ENCODE results near the gene PUS1. TPM values are rescaled to one million over a fixed set of nuclear protein-coding genes. Genes with fewer than 3 reads are reported as not detected.

The PUS1 gene
- total and polyA plus RNA-seq, 9 of the 15 experiments (the other 6 are each of a cell fraction or from before 2014, with no cell fraction given) = 1.9 to 90.8 (median 30.0) TPM

DNA sequence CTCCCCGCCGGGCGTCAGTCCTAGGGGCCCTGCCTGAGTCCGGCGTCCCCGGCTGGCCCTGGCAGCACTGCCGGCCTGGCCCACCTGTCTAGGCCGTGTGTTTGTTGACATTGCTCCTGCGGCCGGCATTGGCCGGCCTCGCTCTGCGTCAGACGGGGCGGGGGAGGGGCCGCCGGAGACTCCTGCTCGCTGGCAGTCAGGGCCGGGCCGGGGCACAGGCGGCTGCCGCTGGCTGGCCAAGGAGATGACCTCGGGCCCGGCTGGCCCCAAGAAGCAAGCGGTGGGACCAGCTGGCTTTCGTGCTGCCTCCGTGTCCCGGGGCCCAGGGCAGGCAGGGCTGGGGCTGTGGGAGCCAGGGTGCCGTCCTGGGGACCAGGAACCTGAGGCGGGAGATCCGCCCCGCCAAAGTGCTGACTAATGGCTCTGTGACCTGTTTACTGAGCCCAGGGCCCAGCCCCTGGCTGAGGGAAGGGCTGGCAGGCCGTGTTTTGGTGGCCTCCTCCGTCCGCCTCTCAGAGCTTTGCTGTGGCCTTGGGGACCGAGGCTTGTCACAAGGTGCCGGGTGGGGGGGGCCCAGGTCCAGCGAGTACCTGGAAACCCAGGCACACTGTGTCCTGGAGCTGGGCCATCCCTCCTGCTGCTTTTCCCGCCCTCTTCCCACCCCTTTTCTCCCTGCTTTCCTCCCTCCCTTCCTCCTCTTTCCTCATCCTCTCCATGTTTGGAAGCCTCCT lies 32.8 kb upstream of the PUS1 start (continued):
- TF ChIP-seq, protein P1, sequence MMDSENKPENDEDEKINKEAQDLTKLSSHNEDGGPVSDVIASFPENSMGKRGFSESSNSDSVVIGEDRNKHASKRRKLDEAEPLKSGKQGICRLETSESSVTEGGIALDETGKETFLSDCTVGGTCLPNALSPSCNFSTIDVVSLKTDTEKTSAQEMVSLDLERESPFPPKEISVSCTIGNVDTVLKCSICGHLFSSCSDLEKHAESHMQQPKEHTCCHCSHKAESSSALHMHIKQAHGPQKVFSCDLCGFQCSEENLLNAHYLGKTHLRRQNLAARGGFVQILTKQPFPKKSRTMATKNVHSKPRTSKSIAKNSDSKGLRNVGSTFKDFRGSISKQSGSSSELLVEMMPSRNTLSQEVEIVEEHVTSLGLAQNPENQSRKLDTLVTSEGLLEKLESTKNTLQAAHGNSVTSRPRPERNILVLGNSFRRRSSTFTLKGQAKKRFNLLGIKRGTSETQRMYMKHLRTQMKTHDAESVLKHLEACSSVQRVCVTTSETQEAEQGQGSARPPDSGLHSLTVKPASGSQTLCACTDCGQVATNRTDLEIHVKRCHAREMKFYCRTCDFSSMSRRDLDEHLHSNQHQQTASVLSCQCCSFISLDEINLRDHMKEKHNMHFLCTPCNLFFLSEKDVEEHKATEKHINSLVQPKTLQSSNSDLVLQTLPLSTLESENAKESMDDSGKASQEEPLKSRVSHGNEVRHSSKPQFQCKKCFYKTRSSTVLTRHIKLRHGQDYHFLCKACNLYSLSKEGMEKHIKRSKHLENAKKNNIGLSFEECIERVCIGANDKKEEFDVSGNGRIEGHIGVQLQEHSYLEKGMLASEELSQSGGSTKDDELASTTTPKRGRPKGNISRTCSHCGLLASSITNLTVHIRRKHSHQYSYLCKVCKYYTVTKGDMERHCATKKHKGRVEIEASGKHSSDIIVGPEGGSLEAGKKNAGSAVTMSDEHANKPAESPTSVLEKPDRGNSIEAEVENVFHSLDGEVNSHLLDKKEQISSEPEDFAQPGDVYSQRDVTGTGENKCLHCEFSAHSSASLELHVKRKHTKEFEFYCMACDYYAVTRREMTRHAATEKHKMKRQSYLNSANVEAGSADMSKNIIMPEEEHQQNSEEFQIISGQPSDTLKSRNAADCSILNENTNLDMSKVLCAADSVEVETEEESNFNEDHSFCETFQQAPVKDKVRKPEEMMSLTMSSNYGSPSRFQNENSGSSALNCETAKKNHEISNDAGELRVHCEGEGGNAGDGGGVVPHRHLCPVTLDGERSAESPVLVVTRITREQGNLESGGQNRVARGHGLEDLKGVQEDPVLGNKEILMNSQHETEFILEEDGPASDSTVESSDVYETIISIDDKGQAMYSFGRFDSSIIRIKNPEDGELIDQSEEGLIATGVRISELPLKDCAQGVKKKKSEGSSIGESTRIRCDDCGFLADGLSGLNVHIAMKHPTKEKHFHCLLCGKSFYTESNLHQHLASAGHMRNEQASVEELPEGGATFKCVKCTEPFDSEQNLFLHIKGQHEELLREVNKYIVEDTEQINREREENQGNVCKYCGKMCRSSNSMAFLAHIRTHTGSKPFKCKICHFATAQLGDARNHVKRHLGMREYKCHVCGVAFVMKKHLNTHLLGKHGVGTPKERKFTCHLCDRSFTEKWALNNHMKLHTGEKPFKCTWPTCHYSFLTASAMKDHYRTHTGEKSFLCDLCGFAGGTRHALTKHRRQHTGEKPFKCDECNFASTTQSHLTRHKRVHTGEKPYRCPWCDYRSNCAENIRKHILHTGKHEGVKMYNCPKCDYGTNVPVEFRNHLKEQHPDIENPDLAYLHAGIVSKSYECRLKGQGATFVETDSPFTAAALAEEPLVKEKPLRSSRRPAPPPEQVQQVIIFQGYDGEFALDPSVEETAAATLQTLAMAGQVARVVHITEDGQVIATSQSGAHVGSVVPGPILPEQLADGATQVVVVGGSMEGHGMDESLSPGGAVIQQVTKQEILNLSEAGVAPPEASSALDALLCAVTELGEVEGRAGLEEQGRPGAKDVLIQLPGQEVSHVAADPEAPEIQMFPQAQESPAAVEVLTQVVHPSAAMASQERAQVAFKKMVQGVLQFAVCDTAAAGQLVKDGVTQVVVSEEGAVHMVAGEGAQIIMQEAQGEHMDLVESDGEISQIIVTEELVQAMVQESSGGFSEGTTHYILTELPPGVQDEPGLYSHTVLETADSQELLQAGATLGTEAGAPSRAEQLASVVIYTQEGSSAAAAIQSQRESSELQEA (IDR thresholded peaks at IDR 0.05; ENCODE audit: low read depth) = no peak
- TF ChIP-seq ZNF551 (CRISPR knock-in tag; IDR thresholded peaks at IDR 0.05) (no peak), SMARCA5 (IDR thresholded peaks at IDR 0.05) (no peak), ZNF766 (CRISPR knock-in tag; conservative IDR thresholded peaks at IDR 0.05) (0 out of 2 replicates have a peak, but pooled peaks have one; percentile 33), NR1H2 (CRISPR knock-in tag; IDR thresholded peaks at IDR 0.05) (no peak), ZBTB7A (IDR thresholded peaks at IDR 0.05; ENCODE audit: borderline replicate concordance, control insufficient read depth, low read depth, low read length) (no peak; the same call in 1 of the 2 replicates), CBX3 (IDR thresholded peaks at IDR 0.05; ENCODE audit: borderline replicate concordance in 1 of 2, low read length in 2 of 2) (no peak; a peak in 1 of 3 replicates), ILF3 (IDR thresholded peaks at IDR 0.05; ENCODE audit: borderline replicate concordance) (no peak), HMGN3 (IDR thresholded peaks at IDR 0.05; ENCODE audit: borderline replicate concordance, extremely low read depth, insufficient read length, low read depth, low read length) (peak; percentile 63), BCL6 (CRISPR knock-in tag; IDR thresholded peaks at IDR 0.05) (no peak), ZNF311 (CRISPR knock-in tag; IDR thresholded peaks at IDR 0.05) (no peak), HNRNPK (IDR thresholded peaks at IDR 0.05; ENCODE audit: low read depth, low read length, poor library complexity, severe bottlenecking) (no peak), CHD2 (IDR thresholded peaks at IDR 0.05; ENCODE audit: low read depth, low read length) (peak; percentile 23; the same call in 1 of the 2 replicates), ZFPM2 (CRISPR knock-in tag; IDR thresholded peaks at IDR 0.05) (no peak), POLR2H (tag; IDR thresholded peaks at IDR 0.05; ENCODE audit: low read depth) (no peak), MCM7 (IDR thresholded peaks at IDR 0.05) (no peak), CTBP1 (IDR thresholded peaks at IDR 0.05; ENCODE audit: borderline replicate concordance) (peak; percentile 73)
